Right lobe of liver (tissue), 6 donors: ENCODE measurements around the gene CYP4F3. TPM values are rescaled to one million over a fixed set of nuclear protein-coding genes. Genes with fewer than 3 reads are reported as not detected.
A peak's percentile ranks its signal among the peaks of the same experiment; 100 is the strongest.

ENCODE experiments used
- ATAC-seq, 4 donors: fragments of 200-7000 bp; cut with Tn5 transposase; one replicate each; pipeline ENCODE4 v1.9.1; 2020; ENCODE audit warnings: mild to moderate bottlenecking in 4 of 4, moderate library complexity in 4 of 4
- DNase-seq, 3 donors: peaks; one replicate each; pipeline ENCODE4 v3.0.0-alpha.2; 2020
- H3K27ac ChIP-seq, 3 donors: fragments of 200-600 bp; one replicate each; pipeline ENCODE4 v1.8.0; 2022
- H3K27me3 ChIP-seq, 2 donors: fragments of 200-600 bp; one replicate each; pipeline ENCODE4 v1.8.0; 2022
- H3K36me3 ChIP-seq, 4 donors: fragments of 200-600 bp; sonication (generic) in 1 of 4; one replicate each; pipeline versions ENCODE4 v1.5.1 to v1.8.0; 2017 to 2022; ENCODE audit warnings: control low read depth in 1 of 4
- H3K4me1 ChIP-seq, 4 donors: fragments of 200-600 bp; sonication (generic) in 1 of 4; one replicate each; pipeline versions ENCODE4 v1.5.1 to v1.8.0; 2017 to 2022; ENCODE audit warnings: control low read depth in 1 of 4
- H3K4me3 ChIP-seq, 3 donors: fragments of 200-600 bp; one replicate each; pipeline ENCODE4 v1.8.0; 2022
- H3K9me3 ChIP-seq, 4 donors: fragments of 200-600 bp; sonication (generic) in 1 of 4; one replicate each; pipeline versions ENCODE4 v1.5.1 to v1.8.0; 2017 to 2022; ENCODE audit warnings: control low read depth in 1 of 4
- CTCF ChIP-seq, 4 donors: fragments of 200-600 bp in 3 of 4; fragments of 450-650 bp in 1 of 4; IDR thresholded peaks; one replicate each; pipeline versions ENCODE4 v1.5.1 to v1.8.0; 2016 to 2022; ENCODE audit warnings: antibody characterized with exemption in 4 of 4, mild to moderate bottlenecking in 2 of 4
- POLR2A ChIP-seq: fragments of 450-650 bp; IDR thresholded peaks from one replicate; pipeline ENCODE4 v1.6.1; 2017; ENCODE audit warnings: antibody characterized with exemption, mild to moderate bottlenecking
- WGBS: methylation state at CpG from one replicate; pipeline ENCODE4 v1.1.6; 2018; ENCODE audit warnings: low coverage, low lambda C conversion rate; ENCODE audit not compliant: insufficient coverage; ENCODE audit errors: missing lambda C conversion rate; 5-methylcytosine and 5-hydroxymethylcytosine counted together
- intact Hi-C, 2 donors: fragments of 100-400 bp; cut with DNase I; formaldehyde crosslinking; loops; one replicate each; pipeline versions ENCODE4 v1.11.2 to v1.14.1; 2022
- total RNA-seq, 6 experiments: library from RNA; depleted of rRNA in 2 of 6; stranded (reverse); fragments of >200 nt in 2 of 6; fragmentation: NEBNext Ultra II Directional in 3 of 6; extraction: Animal tissue kit (Norgen Biotek cat#: 25700) in 3 of 6; gene quantifications; one replicate each; pipeline versions ENCODE4 v1.1.0 to v1.2.4, GENCODE V29; 2016 to 2023
- donor health status: DM: no; HTN: yes; CAD: no.
- donor health status: DM: no; HTN: no; CAD: no.
- donor health status: DM: no; HTN: no; CAD: no.
- donor health status: DM: no; HTN: yes; CAD: no.
- donor health status: DM: no; HTN: yes; CAD: no.

The CYP4F3 gene
- total RNA-seq, 6 experiments from 2014 or later = 186 to 573 (median 245) TPM

DNA sequence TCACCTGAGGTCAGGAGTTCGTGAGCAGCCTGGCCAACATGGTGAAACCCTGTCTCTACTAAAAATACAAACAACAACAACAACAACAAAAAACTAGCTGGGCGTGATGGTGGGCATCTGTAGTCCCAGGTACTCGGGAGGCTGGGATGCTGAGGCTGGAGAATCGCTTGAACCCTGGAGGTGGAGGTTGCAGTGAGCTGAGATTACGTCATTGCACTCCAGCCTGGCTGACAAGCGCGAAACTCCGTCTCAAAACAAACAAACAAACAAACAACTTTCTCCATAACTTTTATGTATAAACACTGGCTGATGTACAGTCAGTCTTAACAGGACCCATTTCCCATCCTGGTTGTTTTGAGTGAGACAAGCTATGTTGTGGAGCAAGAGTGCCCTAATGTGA, 31.4 kb upstream of the CYP4F3 start:
- 52% methylated on average over 6 of the region's 8 CpGs for WGBS
- TF ChIP-seq CTCF (IDR thresholded peaks at IDR 0.05) = no peak
- no peak for TF ChIP-seq POLR2A
- Histone ChIP-seq H3K27ac (no peak overlapping the region), H3K36me3 (no peaks in the 10 kb centered on the region), H3K4me1 (no peaks in the 10 kb centered on the region), H3K4me3 (no peak overlapping the region), H3K9me3 (no peaks in the 10 kb centered on the region), H3K27me3 (no peaks in the 10 kb centered on the region)
- ATAC-seq (no peak), DNase-seq (no peak)
- intact Hi-C loops = no loop called here

GRCh38 chr19:15612342-15612741, 28.4 kb upstream of the CYP4F3 start:
- H3K36me3 ChIP-seq = no peaks in the 10 kb centered on the region
- H3K4me3 ChIP-seq = no peak overlapping the region
- H3K4me1 ChIP-seq = no peaks in the 10 kb centered on the region
- DNase-seq = no peak
- no peaks in the 10 kb centered on the region for H3K27me3 ChIP-seq
- ATAC-seq = no peak
- TF ChIP-seq CTCF (IDR thresholded peaks at IDR 0.05) = no peak
- no peak for TF ChIP-seq POLR2A
- no peaks in the 10 kb centered on the region for H3K9me3 ChIP-seq
- intact Hi-C loops = no loop called here
- H3K27ac ChIP-seq = no peak overlapping the region
- WGBS = 46% methylated on average over 5 of the region's 5 CpGs

DNA sequence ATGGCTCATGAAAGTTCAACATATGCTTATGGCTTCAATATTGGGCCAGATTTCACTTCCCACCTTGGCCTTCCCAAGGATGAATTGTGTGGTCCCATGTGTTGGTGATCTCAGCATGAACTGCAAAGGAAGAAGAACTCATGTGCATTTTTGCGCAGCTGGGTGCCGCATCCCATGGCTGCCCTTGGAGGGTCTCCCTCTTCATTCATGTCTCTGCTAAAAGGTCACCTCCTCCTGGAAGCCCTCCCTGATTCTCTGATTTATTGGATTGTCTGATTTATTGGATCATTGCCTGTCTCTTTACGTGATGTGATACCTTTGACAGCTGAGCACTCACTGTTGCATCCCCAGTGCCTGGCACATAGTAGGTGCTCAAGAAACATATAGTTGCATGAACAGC, 27.4 kb upstream of the CYP4F3 start:
- ATAC-seq (no peak), DNase-seq (no peak)
- intact Hi-C loops = no loop called here
- no peak overlapping the region for H3K4me3 ChIP-seq
- H3K4me1 ChIP-seq = no peaks in the 10 kb centered on the region
- no peaks in the 10 kb centered on the region for H3K36me3 ChIP-seq
- H3K9me3 ChIP-seq = no peaks in the 10 kb centered on the region
- H3K27ac ChIP-seq = no peak overlapping the region
- no peak for TF ChIP-seq POLR2A
- no peak for TF ChIP-seq CTCF (IDR thresholded peaks at IDR 0.05)
- H3K27me3 ChIP-seq = no peaks in the 10 kb centered on the region
- WGBS = 83% methylated on average over 2 of the region's 3 CpGs

DNA sequence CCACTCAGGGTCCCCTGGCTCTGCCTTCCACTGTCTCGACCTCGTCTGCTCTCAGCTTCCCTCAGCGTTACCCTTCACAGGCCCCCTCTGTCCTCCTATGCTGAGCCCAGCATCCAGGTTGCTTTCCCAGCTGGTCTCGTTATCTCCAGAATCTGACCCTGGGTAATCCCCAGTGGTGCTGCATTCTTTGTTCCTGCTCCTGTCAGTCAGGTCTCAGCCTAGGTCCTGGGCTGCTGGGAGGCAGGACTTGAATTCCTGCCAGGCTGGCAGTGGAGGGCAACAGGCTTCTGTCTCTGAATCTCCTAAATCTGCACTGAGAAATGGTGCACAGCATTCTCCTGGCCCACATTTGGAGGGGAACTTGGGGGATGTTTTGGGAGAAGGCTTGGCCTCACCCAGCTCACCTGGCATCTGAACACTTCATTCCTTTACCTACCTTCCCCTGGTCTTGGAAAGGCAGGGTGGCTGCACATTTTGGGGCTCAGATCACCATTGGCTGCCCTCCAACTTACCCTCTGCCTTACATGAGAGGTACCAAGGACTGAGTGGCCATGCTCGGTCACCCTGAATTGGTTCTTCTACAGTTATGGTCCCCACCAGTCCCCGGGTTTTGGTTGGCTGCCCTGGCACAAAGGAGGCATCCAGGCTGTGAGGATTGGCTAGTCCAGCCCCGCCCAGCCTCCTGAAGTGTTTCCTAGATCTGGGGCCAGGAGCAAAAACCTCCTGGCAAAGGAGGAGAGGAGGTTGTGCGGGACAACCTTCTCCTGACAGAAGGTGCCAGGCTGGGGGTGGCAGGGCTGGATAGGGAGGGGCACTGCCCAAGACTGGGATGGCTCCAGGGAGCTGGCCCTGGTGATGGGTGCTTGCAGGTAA, 26.0 kb upstream of the CYP4F3 start, which contains the start of gene CYP4F8:
Gene CYP4F8, plus strand, starts transcription at position 712 of the 873 bp plus-strand sequence. CDS start 399 bp downstream, outside the sequence.
- DNase-seq = no peak
- 47% methylated on average over 7 of the region's 8 CpGs for WGBS
- intact Hi-C loops = loop anchor here in 1 of 2 donors (5.0 kb wide), 1 partner anchor 198 kb away; no protein-coding TSS in a partner anchor

More for the DNA sequence above, 26.0 kb upstream of the CYP4F3 start, which contains the start of gene CYP4F8:
- Histone ChIP-seq H3K4me1 (no peaks in the 10 kb centered on the region), H3K36me3 (no peaks in the 10 kb centered on the region), H3K27ac (no peak within 1 kb of the TSS), H3K9me3 (no peaks in the 10 kb centered on the region), H3K4me3 (no peak within 1 kb of the TSS), H3K27me3 (no peaks in the 10 kb centered on the region)
- TF ChIP-seq CTCF (IDR thresholded peaks at IDR 0.05) (no peak), POLR2A (no peak)
- peak in 2 of 4 donors; percentile 18 to 29 for ATAC-seq
